Measurements from ENCODE around the gene AIRE. TPM values are rescaled to one million over a fixed set of nuclear protein-coding genes. Genes with fewer than 3 reads are reported as not detected.

Gene AIRE
- total and polyA plus RNA-seq, 2 donors (not counting 1 experiment from before 2014, with no cell fraction given) = not detected

DNA sequence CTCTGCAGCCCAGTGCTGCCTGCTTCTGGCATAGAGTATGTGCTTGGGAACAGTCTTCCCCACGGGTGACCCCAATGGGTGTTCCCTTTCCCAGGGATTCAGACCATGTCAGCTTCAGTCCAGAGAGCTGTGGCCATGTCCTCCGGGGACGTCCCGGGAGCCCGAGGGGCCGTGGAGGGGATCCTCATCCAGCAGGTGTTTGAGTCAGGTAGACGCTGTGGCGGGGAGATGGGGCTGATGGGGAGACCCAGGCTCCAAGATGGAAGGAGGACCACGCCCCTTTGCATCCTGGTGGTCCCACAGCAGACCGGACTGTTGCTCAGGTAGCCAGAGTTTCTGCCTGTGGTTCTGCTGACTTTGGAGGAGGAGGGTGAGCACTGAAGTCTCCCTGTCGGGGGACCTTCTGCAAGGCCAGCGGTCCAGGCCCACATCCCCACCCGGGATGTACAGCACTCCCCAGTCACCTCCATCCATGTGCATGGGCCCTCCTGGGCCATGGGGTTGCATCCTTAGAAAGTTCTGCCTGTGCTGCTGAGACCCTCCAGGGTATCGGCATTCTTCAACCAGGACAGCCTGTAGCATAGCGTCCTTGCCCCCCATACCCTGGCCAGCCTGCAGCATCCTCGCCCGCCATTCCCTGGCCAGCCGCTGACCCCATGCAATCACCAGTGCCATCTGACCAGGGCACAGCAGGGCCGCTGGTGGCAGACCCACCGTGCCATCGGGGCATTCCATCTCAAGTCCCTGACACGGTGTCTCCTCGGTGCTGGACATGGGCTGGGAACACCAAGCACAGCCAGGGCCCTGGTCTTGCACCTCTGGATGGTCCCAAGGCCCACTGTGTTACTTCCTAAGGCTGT is 2.8 kb downstream of the AIRE start:
- no peak for DNase-seq (ENCODE audit: low read depth in 2 of 2)
- Histone ChIP-seq H3K9ac (ENCODE audit: insufficient read depth, low read length) (no peak overlapping the region), H4K20me1 (ENCODE audit: control insufficient read depth, extremely low read depth, insufficient read depth, low read length) (no peaks in the 10 kb centered on the region), H3K79me2 (ENCODE audit: control insufficient read depth, insufficient read depth, low read length) (no peaks in the 10 kb centered on the region), H3K27me3 (ENCODE audit: control insufficient read depth, insufficient read depth, low read length) (no peaks in the 10 kb centered on the region), H3K4me3 (replicated peaks in 1 of 4; ENCODE audit: control extremely low read depth in 1 of 4, insufficient read depth in 1 of 4, low read depth in 3 of 4, low read length in 4 of 4) (no peak overlapping the region), H3K4me1 (ENCODE audit: control insufficient read depth, extremely low read depth, insufficient read depth, low read length) (no peaks in the 10 kb centered on the region), H3K4me2 (ENCODE audit: extremely low read depth, insufficient read depth, low read length) (no peak overlapping the region), H2AFZ (ENCODE audit: low read length) (no peak overlapping the region), H3K9me3 (ENCODE audit: control insufficient read depth, insufficient read depth, low read depth, low read length) (no peaks in the 10 kb centered on the region), H3K27ac (ENCODE audit: insufficient read depth, low read length) (no peak overlapping the region), H3K36me3 (ENCODE audit: control insufficient read depth, insufficient read depth, low read length) (no peaks in the 10 kb centered on the region)
- TF ChIP-seq EZH2 (IDR thresholded peaks at IDR 0.05; ENCODE audit: low read length, missing control alignments) (no peak), CTCF (conservative IDR thresholded peaks at IDR 0.05 in 1 of 2, IDR thresholded peaks at IDR 0.05 in 1 of 2; ENCODE audit: low read depth in 1 of 2, low read length in 2 of 2) (no peak)

DNA sequence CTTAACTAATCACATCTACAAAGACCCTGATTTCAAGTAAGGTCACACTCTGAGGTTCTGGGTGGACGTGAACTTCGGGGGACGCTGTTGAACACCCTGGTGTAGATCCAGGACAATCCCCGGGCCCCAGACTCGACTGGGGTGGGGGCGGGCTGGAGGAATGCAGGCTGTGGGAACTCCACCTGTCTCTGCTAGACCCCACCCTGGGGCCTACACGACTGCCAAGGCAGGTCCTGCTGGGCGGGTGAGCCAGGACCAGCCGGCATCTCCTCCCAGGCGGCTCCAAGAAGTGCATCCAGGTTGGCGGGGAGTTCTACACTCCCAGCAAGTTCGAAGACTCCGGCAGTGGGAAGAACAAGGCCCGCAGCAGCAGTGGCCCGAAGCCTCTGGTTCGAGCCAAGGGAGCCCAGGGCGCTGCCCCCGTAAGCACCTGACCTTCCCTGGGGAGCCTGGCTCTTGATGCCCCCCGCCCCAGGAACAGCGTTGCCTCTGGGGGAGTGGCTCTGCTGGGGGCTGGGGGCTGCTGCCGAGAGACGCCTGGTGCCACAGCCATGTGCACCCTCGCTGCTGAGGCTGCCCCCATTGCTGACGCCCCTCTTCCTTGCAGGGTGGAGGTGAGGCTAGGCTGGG is 3.8 kb downstream of the AIRE start:
- H3K36me3 ChIP-seq (ENCODE audit: control insufficient read depth, insufficient read depth, low read length) = no peaks in the 10 kb centered on the region
- DNase-seq (ENCODE audit: low read depth in 2 of 2) = no peak
- no peaks in the 10 kb centered on the region for H3K9me3 ChIP-seq (ENCODE audit: control insufficient read depth, insufficient read depth, low read depth, low read length)
- no peaks in the 10 kb centered on the region for H3K4me1 ChIP-seq (ENCODE audit: control insufficient read depth, extremely low read depth, insufficient read depth, low read length)
- H4K20me1 ChIP-seq (ENCODE audit: control insufficient read depth, extremely low read depth, insufficient read depth, low read length) = no peaks in the 10 kb centered on the region
- no peak overlapping the region for H3K9ac ChIP-seq (ENCODE audit: insufficient read depth, low read length)
- H3K4me3 ChIP-seq (replicated peaks in 1 of 4; ENCODE audit: control extremely low read depth in 1 of 4, insufficient read depth in 1 of 4, low read depth in 3 of 4, low read length in 4 of 4) = no peak overlapping the region
- no peaks in the 10 kb centered on the region for H3K79me2 ChIP-seq (ENCODE audit: control insufficient read depth, insufficient read depth, low read length)
- no peak overlapping the region for H2AFZ ChIP-seq (ENCODE audit: low read length)
- H3K4me2 ChIP-seq (ENCODE audit: extremely low read depth, insufficient read depth, low read length) = no peak overlapping the region
- H3K27ac ChIP-seq (ENCODE audit: insufficient read depth, low read length) = no peak overlapping the region
- no peaks in the 10 kb centered on the region for H3K27me3 ChIP-seq (ENCODE audit: control insufficient read depth, insufficient read depth, low read length)
- TF ChIP-seq EZH2 (IDR thresholded peaks at IDR 0.05; ENCODE audit: low read length, missing control alignments) (no peak), CTCF (conservative IDR thresholded peaks at IDR 0.05 in 1 of 2, IDR thresholded peaks at IDR 0.05 in 1 of 2; ENCODE audit: low read depth in 1 of 2, low read length in 2 of 2) (no peak)

DNA sequence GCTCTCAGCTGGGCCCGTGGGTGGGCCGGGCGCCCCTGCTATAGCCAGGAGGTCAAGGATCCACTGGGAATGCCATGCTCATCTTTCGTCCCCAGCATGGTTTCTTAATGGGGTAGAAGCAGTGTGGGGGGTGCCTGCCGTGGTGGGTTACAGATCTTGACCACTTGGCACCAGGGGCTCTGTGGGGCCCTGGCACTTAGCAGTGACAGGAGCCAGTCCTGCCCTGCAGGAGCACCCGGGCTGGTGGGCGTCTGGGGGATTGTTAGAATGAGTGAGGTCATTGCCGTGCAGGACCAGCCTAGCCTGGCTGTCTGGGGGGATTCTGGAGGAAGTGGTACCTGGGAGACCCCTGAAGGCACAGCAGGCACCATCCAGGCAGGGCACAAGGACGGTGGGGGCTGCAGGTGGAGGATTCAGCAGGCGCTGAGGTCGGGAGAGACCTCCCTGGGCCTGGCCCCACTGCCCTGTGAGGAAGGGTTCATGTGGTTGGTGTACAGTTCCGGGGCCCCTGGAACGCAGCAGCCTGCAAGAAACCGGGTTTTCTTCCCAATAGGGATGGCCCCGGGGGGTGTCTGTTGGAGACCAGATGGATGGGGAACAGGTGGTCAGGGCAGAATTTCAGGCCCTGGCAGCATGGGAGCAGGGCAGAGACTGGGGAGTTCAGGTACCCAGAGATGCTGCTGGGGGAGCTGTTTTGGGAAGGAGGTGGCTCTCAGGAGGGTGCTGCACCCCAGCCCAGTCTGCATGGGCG is 4.8 kb downstream of the AIRE start:
- H3K4me2 ChIP-seq (ENCODE audit: extremely low read depth, insufficient read depth, low read length) = no peak overlapping the region
- no peaks in the 10 kb centered on the region for H3K79me2 ChIP-seq (ENCODE audit: control insufficient read depth, insufficient read depth, low read length)
- H2AFZ ChIP-seq (ENCODE audit: low read length) = no peak overlapping the region
- no peaks in the 10 kb centered on the region for H3K27me3 ChIP-seq (ENCODE audit: control insufficient read depth, insufficient read depth, low read length)
- H3K9me3 ChIP-seq (ENCODE audit: control insufficient read depth, insufficient read depth, low read depth, low read length) = no peaks in the 10 kb centered on the region
- H3K27ac ChIP-seq (ENCODE audit: insufficient read depth, low read length) = no peak overlapping the region
- no peak overlapping the region for H3K9ac ChIP-seq (ENCODE audit: insufficient read depth, low read length)
- DNase-seq (ENCODE audit: low read depth in 2 of 2) = no peak
- H3K4me1 ChIP-seq (ENCODE audit: control insufficient read depth, extremely low read depth, insufficient read depth, low read length) = no peaks in the 10 kb centered on the region
- TF ChIP-seq CTCF (conservative IDR thresholded peaks at IDR 0.05 in 1 of 2, IDR thresholded peaks at IDR 0.05 in 1 of 2; ENCODE audit: low read depth in 1 of 2, low read length in 2 of 2) (no peak), EZH2 (IDR thresholded peaks at IDR 0.05; ENCODE audit: low read length, missing control alignments) (no peak)
- no peak overlapping the region for H3K4me3 ChIP-seq (replicated peaks in 1 of 4; ENCODE audit: control extremely low read depth in 1 of 4, insufficient read depth in 1 of 4, low read depth in 3 of 4, low read length in 4 of 4)
- no peaks in the 10 kb centered on the region for H4K20me1 ChIP-seq (ENCODE audit: control insufficient read depth, extremely low read depth, insufficient read depth, low read length)
- no peaks in the 10 kb centered on the region for H3K36me3 ChIP-seq (ENCODE audit: control insufficient read depth, insufficient read depth, low read length)

All from fibroblast of lung (primary cell).